GM18505 (cell line): ENCODE data around the gene TRIM14.
"Not testable (repeated sequence)": the region's sequence is repeated elsewhere in the genome, so short reads cannot be mapped to it uniquely, and the experiment has no call there.

Source experiments
- ATAC-seq: cut with Tn5 transposase; IDR thresholded peaks from one replicate; pipeline ENCODE4 v1.9.1; 2021; ENCODE audit not compliant: unreplicated experiment
- POLR2A ChIP-seq: IDR thresholded peaks from 4 replicates; pipeline ENCODE4 v1.6.1; 2011; ENCODE audit warnings: borderline replicate concordance; ENCODE audit not compliant: insufficient read depth, insufficient read length; ENCODE audit errors: extremely low read depth

The TRIM14 gene

DNA sequence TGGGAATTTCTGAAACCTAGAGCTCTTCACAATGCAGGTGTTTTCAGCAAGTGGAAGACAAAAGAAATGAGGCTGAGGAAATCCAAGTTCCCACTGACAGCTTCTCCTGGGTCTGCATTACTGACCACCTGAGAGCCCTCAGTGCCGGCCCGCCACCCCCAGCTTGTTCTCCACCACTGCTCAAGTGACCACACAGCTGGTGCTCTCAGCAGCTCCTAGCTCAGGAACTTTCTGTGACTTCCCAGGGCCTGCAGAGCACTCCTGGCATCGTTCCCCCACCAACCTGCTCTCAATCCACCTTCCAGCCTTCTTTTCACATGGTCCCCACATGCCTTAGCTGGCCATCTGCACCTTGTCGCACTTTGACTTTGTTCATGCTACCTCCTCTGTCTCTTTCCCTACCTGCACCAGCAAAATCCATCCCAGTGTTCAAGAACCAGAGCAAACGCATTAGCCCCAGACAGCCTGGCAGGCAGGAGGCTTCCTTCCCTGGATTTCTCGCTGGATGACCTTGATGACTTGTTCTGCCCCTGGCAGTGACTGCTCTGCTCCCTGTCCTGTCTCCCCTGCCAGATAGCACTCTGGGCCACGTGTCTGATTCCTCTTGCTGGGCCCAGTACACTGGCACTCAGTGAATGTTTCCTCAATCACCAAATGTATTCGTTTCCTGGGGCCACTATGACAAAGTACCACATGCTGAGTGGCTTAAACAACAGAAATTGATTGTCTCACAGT lies 97.5 kb downstream of the TRIM14 start:
- ATAC-seq, result no peak
- no peak for TF ChIP-seq POLR2A

DNA sequence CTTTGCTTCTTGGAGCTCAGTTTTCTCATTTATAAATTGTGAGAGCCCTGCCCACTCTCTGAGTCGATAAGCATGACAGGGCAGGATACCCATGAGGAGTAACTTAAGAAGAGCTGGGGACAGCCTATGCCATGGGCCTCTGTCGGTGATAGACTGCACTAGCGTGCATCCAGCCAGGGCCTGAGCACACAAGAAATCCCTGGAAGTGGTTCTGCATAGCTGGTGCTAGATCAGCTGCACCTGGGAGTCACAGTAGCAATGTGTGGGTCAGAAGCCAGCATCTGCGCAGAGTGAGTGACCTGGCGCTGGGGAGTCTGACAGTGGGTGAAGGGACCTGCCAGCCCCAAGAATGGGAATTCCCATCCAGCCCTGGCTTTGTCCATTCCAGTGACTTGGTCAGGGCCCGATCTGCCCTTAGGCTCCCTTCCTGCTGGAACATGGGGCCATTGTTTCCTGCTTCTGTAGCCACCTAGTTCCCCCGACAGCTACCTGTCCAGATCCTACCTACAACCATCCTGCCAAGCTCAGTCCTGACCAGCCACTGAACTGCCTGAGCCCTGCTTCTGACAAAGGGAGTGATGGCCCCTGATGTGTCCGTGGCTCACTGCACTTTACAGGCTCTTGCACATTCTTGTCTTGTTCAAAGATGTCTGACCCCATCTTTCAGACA lies 98.4 kb downstream of the TRIM14 start:
- no peak for ATAC-seq

DNA sequence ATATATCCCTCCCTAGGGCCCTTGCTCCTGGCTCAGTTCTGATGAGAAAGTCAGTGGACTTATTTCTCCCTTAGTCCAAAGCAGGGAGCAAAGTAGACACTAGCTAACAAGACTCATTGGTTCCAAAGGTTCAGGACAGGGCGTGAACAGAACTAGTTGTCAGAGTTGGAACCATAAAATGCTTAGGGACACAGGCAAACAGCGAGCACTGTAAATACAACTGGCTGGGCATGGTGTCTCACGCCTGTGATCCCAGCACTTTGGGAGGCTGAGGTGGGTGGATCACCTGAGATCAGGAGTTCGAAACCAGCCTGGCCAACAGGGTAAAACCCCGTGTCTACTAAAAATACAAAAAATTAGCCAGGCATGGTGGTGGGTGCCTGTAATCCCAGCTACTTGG lies 99.2 kb downstream of the TRIM14 start:
- ATAC-seq, result not testable (repeated sequence)

More for the DNA sequence above, 98.4 kb downstream of the TRIM14 start:
- TF ChIP-seq POLR2A, result no peak
